NCI-H2227 treated with DMSO at 0.1 percent for 48 hours (cell line): ENCODE data around the gene LRPPRC.

Experiments
- DNase-seq: peaks from one replicate; lab custom pipeline; 2025; lab: John Stamatoyannopoulos, UW

LRPPRC gene

DNA sequence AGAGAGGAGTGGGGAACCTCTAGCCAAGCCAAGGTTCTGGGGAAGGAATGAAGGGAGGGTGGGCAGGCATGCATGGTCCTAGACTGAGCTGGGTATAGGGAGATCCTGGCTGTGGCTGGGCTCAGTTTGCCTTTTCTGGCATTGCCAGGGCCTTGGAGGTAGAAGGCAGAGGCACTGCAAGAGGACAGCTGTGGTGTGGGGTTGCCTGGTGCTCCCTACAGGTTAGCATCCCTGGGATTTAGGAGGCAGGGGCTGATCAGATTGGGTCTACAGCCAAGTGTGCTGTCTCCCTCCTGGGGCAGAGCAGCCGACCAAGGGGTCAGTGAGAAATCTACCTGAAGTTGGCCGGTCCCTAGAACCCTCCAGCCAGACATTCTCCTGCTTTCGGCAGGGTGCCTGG lies 141.1 kb downstream of the LRPPRC start:
- no peak for DNase-seq

DNA sequence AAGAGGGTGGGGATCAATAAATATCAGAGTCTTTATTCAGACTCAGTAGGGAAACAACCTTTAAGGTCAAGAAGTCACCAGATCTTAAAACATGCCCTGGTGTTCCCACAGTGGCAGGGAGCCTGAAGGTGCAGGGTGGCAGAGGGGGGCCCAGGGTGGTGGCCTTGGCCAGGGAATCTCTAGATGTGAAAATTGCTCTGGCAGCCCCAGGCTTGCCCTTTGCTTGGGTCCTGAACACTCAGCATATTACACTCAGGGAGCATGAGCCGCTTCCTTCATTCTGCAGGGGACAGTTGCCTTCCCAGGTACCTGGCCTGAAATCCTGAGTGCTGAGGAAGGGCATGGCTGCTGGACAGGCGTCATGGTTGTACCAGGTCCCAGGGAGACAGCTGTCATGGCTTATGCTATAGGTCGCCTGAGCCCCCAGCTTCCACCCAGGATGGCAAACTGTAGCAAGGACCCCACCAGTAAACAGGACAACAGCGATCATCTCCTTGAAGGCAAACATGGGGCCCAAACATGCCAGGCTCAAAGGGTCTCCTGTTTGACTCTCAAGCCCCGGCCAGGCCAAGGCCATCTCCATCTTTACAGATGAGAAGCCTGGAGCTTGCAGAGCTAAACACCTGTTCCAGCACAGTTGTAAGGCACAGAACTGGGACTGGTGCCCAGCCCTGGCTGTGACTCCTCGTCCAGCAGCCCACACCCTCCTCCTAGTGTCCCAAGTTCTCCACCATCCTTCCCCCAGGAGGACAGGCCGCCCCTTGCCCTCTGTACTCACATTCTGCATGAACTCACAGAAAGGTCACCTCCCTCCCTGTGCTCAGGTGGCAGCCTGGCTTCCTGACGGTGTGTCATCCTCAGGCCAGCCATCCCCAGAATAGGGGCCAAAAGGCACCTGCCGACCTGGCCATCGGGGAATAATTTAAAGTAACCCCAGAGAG lies 142.4 kb downstream of the LRPPRC start:
- DNase-seq = no peak

GRCh38 chr2:43852196-43852730 lies 143.5 kb downstream of the LRPPRC start:
- no peak for DNase-seq

DNA sequence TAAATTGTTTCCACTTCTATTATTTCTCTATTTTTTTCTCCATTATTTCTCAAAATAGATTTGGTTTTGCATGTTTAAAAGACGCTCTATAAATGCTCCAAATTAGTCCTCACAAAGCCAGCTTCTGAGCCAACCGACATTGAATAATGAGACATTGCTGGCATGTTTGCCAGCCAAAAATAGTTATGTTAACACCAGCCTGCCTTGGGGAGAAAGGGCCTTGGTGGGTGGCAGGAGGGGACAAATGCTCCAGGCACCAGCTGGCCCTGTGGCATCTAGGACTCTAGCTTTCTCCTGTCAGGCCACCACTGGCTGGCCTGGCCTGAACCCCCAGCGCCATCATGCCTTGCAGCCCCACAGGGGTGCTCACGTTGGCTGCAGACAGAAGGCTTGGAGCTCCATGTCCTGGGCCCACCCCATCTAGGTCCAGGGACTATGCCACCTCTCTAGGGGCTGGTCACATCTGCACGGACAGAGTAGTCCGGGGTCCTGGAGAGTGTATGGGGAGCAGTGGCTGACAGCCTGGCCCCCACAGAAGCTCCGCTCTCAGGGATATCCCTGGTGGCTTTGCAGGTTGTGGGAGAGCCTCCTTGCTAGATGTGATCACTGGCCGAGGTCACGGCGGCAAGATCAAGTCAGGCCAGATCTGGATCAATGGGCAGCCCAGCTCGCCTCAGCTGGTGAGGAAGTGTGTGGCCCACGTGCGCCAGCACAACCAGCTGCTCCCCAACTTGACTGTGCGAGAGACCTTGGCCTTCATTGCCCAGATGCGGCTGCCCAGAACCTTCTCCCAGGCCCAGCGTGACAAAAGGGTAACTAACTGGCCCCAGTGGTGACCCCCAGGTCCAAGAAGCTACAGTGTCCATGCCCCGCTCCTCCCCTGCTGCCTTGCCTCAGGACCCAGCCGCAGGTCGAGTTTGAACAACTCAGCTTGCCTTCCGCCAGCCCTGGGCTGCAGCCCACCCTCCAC lies 144.5 kb downstream of the LRPPRC start:
- DNase-seq = no peak

DNA sequence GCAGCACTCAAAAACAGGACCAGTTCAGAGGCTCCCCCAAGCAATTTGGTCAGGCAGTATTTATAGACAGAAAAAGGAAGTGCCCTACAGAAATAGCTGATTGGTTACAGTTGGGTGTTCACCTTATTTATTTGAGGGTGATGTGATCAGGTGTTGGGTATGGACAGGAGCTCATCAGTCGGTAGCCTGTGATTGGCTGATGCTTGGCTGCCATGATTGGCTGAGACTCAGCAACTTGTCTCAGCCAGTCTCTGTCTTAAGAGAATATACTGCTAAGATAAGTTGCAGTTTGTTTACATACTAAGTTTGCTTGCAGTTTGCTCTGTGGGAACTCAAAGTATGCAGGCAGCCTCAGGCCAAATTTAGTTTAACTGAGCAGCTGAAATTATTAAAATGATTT lies 147.6 kb downstream of the LRPPRC start:
- no peak for DNase-seq

DNA sequence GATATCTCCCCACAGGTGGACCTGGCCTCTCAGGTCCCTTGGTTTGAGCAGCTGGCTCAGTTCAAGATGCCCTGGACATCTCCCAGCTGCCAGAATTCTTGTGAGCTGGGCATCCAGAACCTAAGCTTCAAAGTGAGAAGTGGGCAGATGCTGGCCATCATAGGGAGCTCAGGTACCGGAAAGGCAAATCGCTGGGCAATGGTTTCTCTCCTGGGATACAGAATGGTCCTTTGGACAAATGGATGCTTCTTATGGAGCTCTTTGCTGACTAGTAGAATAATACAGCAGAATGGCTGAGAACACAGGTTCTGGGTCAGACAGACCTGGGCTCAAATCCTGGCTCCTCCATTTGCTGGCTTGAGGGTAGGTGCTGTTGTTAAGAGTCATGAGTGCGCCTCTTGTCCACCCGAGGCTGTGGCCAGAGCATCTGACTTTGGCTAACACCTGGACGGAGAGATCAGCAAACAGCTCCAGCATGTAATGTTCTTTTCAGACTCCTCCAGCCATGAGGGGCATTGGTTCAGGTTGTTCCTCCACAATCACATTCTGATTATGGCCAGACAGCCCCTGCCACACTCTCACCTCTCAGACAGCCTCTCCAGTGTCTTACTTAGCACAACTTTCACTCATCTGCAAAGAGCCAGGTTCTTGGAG lies 149.5 kb downstream of the LRPPRC start:
- DNase-seq = no peak

GRCh38 chr2:43845181-43845580 lies 150.6 kb downstream of the LRPPRC start:
- no peak for DNase-seq

DNA sequence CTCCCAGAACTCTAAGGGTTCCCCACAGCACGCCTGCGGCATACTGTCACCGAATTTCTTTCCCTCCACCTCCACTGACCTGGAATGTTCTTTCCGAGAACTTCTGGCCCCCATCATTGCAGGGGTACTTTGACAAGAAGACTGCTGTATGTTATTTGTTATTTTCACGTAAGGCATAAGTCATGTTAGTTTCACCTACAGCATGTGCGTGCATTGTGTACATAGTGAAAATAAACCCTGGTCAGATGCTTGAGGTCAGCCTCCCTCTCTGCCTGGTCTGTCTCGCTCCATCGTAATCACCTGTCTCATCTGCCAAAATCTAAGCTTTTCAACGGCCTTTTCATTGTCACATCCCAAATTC lies 152.9 kb downstream of the LRPPRC start:
- DNase-seq = no peak

- DNase-seq = no peak
These were observed 153.6 kb downstream of the LRPPRC start for GRCh38 chr2:43841949-43842865.

DNA sequence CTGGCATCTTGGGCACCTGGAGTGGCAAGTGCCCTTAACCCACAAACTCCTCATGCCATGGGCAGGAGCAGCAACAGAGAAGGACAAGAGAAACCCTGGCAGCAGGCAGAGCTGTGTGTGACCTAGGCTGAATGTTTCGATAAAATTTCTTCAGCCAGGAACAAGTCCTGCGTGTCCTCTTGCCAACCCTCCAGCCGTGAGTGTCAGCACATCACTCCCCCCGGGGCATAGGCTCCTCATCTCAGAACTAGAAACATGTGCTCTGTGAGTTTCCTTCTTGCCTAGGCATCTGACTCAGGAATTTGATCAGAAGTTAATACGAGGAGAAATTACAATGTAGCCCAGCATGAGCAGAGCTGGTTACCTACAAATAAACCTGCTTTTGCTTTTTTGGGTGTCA lies 154.8 kb downstream of the LRPPRC start:
- no peak for DNase-seq

GRCh38 chr2:43839776-43840564 lies 155.8 kb downstream of the LRPPRC start:
- no peak for DNase-seq

- DNase-seq = no peak
These were observed 157.1 kb downstream of the LRPPRC start, which contains the start of the genes ABCG5 and ABCG8 for GRCh38 chr2:43838560-43839267. Gene ABCG5 (minus strand): TSS chr2:43838839. CDS start chr2:43838679, 160 bp downstream. Gene ABCG8 (plus strand): TSS chr2:43838971. CDS start chr2:43839054, 83 bp downstream.

DNA sequence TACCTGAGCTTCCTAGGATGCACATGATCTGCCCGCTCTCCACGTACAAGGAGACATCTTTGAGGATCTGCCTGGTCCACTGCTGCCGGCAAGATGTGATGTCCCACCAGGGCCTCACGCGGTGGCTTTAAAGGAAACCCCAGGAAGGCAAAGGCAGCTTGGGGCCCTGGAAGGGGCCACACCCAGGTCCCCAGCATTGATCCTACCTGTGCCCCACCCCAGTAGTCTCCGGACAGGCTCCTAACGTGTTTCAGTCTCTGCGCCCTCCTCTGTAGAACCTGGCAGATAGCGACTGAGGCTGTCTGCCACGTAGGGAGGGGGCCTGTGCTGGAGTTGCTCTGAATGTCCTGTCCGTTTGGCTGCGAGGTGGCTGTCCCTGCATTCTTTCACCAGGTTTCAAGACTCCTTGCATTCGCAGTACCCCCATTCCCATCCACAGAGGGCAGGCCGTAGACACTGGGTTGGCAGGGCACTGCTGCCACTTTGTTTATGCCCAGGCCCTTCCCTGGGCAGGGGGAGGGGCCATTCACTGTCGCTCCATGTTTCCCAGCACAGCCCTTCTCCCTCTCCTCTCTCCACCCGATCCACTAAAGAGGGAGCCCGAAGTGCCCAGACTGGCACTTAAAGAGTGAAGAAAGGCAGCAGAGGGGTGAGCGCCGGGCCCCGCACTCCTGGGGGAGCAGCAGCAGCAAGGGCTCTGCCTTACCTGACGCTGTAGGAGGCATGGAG lies 157.8 kb downstream of the LRPPRC start:
- DNase-seq = no peak

- DNase-seq = no peak
These were observed 158.8 kb downstream of the LRPPRC start for GRCh38 chr2:43837033-43837432.
